HG03280 (cell line): Measurements from ENCODE around the gene PROS1.
"Not testable (repeated sequence)": the region's sequence is repeated elsewhere in the genome, so short reads cannot be mapped to it uniquely, and the experiment has no call there.

Source experiments
- ATAC-seq: cut with Tn5 transposase; IDR thresholded peaks from one replicate; pipeline ENCODE4 v1.9.1; 2021; ENCODE audit warnings: mild to moderate bottlenecking, moderate library complexity; ENCODE audit not compliant: unreplicated experiment

PROS1 gene

DNA sequence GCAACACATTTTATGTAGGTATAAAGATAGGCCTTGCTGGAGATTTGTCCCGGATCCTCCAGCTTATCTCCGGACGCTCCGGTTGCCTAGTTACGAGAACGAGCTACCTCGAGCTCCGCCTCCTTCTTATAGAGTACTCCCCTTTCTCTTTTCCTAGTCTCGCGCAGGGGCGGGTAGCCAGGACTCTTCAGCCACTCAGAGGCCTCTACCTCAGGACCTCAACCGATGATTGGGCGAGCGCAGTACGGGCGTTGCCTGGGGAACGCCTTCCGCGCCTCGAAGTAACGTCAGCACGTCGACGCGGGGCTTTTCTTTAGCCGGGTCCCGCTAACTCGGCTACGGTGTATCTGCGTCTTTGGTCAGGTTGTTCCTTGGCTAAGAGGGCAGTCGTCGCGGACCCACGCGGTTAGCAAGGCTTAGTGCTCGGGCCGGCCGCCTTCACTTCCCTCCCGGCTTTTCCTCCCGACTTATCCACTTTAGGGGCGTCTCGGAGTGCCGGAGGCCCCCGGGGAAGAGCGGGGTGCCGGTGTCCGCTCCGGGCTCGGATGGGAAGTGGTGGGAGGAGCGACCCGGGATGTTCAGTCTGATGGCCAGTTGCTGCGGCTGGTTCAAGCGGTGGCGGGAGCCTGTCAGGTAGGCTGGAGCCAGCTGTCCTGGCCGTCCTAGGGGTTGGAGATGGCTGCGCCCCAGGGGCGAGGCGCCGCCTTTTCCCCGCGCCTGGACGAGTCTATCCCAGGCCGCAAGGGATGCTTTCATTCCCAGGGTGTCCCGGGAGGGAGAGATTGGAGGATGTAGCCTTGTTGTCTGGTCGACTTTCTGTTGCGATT, 6.4 kb upstream of the PROS1 start, which contains the start of gene ARL13B:
TSS of gene ARL13B (plus strand) at position 306 of the 827 bp plus-strand sequence. CDS start at position 575, 269 bp downstream.
- ATAC-seq = peak; percentile 100

DNA sequence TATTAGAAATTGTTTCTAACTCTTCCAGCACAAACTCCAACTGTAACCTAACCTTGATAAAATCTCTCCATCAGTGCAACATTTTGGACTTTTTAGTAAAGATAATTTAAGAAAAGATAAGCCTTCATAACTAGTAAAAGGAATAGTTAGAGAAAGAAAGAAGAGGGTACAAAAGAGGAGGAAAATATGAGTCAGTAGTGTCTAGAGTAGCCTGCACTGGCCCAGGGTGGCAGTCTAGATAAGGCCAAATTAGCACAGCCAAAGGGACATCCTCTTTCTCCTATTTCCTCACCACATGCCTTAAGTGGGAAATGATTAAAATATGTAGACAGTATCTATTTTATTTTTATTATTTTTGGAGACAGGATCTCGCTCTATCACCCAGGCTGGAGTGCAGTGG, 3.7 kb downstream of the PROS1 start:
- ATAC-seq = no peak

DNA sequence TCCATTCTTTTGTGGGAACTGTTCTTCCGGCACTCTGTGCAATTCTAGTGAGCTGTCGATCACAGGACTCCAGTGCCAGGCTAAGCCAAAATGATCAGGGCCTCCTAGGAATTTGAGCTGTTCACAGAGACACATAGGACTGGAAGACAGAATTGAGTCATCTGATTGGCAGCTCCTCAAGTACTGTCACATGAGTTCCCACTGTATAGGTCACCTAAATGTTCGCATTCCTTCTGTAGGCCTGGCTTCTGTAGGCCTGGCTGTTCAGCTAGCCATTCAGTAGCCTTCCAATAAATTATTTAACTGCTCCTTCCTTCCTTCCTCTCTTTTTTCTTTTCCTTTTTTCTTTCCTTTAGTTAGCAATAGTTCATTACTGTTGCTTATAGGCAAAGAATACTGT, 4.3 kb downstream of the PROS1 start:
- no peak for ATAC-seq

DNA sequence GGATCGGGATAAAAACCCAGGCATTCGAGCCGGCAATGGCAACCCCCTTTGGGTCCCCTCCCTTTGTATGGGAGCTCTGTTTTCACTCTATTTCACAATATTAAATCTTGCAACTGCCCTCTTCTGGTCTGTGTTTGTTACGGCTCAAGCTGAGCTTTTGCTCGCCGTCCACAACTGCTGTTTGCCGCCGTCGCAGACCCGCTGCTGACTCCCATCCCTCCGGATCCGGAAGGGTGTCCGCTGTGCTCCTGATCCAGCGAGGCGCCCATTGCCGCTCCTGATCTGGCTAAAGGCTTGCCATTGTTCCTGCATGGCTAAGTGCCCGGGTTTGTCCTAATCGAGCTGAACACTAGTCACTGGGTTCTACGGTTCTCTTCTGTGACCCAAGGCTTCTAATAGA, 8.6 kb downstream of the PROS1 start:
- ATAC-seq = not testable (repeated sequence)

DNA sequence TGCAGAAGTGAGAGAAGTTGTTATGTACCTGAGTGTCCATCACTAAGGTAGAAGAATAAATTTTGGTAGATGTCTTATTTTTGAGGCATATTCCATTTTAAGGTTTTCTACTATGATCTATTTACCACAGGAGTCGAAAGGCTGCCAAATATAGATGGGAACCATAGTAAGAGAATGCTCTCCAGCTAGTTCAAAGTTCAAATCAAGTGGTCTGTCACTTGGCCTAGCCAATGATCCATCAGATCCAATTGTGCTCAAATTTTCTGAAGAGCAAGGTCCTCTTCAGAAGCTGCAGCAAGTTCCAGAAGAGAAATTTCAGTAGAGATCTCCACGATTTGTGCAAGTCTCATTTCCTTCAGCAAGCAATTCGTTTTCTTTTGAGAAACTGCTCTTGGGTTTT, 10.9 kb downstream of the PROS1 start:
- no peak for ATAC-seq

DNA sequence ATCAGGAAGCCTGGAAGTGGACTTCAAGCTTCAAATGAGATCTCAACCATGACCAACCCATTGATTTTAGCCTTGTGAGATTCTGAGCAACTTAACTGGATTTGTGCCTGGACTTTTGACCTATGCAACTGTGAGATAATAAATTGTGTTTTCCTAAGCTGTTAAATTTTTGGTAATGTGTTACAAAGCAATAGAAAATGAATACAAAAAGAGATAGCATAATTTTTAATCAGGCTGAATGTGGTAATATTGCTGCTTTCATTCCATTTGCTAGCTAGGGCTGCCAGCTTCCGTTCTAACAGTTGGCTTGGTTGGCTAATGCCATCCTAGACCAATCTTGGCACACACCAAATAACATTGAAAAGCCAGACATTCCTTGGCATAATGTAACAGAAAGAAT, 12.2 kb downstream of the PROS1 start:
- no peak for ATAC-seq

DNA sequence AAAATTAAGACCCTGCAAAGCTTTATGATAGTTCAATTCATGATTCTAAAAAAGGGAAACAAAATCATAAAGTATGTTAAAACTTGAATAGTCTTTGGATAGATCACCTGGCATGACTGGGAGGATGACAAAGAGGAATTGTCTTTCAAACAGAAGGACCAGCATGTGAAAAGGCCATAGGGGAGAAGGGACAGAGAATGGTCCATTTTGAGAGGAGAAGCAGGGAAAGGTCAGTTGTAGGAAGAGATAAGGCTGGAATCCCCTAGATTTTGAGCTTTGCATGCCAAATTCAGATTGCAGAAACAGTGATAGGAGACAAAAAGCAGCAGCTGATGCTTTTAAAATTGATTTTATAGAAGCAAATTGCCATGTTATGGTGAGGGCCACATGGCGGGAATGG, 12.7 kb downstream of the PROS1 start:
- no peak for ATAC-seq

DNA sequence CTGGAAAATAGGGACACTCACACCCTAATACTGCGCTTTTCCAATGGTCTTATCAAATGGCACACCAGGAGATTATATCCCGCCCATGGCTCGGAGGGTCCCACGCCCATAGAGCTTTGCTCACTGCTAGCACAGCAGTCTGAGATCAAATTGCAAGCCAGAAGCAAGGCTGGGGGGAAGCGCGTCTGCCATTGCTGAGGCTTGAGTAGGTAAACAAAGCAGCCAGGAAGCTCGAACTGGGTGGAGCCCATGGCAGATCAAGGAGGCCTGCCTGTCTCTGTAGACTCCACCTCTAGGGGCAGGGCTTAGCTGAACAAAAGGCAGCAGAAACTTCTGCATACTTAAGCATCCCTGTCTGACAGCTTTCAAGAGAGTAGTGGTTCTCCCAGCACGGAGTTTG, 23.7 kb downstream of the PROS1 start:
- not testable (repeated sequence) for ATAC-seq

DNA sequence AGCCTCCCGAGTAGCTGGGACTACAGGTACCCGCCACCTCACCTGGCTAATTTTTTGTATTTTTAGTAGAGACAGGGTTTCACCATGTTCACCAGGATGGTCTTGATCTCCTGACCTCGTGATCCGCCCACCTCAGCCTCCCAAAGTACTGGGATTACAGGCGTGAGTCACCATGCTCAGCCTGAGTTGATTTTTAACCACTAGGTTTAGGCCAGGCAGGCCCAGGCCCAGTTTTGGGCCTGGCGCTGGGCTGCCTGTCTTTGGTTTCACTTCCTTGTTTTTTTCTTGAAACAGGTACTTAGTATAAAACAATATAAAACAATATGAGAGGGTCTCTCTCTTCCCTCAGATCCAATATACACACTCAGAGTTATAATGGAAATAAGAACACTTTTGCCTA, 36.2 kb downstream of the PROS1 start:
- ATAC-seq = not testable (repeated sequence)

DNA sequence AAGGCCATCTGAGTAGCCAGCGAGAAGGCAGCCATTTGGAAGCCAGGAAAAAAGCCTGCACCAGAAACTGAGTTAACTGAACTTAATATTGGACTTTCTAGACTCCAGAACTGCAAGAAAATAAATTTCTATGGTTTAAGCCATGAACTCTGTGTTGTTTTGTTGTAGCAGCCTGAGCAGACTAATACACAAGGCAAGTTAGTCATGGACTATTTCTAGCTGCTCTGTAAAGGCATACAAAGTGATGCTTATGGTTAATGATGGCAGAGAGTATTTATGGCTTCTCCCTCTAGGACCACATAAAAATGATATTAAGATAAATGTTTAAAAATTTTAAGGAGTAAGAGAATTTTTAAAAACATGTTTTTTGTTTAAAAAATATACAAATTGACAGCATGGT, 37.1 kb downstream of the PROS1 start:
- no peak for ATAC-seq

DNA sequence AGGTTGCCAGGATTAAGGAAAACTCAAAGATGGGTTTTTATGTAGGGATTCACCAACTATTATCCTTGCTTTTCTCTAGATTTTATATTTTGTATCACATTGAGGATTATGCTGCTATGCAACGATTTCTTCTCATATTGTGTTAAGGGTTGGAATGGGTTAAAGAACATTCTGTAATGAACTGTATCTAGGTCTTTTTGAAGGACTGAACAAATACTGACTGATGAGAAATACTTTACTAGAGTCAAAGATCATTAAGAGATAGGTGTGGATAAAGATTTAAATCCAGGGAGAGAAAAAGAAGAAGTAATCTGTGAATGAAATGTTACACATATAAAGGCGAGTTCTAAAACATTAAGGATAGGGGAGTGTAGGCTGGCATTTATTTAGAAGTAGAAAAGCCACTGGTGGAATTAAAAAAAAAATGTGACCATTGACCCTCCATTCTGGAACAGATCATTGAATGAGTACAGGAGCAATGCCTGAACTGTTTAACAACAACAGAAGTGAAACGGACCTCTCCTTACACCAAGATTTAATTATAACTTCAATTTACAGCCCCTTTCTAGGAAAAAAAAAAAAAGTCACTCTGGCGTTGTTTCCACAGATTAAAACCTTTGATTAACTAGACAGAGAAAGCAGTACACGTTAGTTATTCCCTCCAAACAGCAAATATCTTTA, 39.2 kb downstream of the PROS1 start:
- ATAC-seq = no peak

DNA sequence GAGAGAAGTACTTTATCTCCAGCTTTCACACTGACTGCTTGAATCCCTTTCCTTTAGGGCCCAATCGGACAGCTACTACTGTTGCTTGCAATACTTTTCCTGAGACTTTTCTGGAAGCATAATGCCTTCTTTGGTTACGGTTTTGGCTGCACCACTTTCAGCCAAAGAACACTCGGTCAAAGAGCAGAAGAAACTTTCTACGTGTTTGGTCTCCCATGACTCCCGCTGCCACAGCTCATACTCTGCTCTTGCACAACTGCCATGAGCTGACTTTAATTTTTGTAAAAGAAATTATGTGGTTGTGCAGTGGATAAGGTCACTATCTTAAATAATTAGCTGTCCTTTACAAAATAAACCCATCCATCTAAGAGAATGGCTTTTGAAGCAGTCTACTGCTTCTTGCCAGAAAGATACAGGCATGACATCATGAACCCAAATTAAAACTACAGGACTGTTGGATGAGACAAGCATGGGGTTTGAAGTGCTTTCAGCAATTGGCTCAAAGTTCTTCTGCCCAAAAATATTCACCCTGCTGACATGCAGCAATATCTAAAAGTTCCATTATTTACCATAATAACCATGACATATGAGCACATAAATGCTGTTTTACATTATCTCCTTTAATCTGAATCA, 42.0 kb downstream of the PROS1 start:
- no peak for ATAC-seq

DNA sequence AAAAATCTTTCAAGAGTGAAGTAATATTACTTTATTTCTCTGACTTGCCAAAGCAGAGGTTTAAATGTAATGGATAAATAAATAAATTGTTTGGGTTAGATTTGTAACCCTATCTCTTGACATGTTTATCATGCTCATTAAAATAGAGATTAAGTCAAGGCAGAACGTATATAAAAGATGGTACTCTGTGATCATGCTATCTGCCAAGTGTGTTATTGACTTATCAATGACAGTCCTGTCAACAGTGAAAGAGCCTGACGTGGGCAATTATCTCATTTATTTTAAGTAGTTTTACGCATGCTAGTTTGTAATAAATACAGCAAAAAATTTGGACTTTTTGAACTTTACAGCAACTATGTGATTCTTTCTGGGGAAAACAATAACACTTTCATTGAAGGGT, 43.7 kb downstream of the PROS1 start:
- ATAC-seq = no peak

DNA sequence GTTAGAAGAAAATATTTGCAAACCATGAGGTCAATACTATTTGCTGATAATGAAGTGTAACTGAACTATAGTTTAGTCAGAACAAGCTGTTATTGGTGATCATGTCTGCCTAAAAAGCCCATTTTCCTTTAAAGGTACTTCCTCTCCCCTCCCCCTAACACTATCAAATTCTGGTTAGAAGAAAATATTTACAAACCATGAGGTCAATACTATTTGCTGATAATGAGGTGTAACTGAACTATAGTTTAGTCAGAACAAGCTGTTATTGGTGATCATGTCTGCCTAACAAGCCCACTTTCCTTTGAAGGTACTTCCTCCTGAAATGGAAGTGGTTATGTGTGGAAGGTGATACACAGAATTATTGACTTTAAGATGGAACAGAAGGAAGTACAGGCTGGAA, 46.9 kb downstream of the PROS1 start:
- ATAC-seq = no peak

DNA sequence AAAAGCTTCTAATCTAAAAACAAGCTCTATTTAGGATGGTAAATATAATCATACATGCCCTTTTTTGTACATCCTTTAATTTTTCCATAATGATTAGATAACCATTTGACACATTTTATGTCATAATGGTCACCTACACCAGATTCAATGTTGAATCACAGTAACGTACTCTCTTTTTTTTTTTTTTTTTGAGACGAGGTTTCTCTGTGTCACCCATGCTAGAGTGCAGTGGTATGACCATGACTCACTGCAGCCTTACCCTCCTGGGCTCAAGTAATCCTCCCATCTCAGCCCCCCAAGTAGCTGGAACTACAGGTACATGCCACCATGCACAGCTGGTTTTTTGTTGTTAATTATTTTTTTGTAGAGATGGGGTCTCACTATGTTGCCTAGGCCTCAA, 49.2 kb downstream of the PROS1 start:
- no peak for ATAC-seq

DNA sequence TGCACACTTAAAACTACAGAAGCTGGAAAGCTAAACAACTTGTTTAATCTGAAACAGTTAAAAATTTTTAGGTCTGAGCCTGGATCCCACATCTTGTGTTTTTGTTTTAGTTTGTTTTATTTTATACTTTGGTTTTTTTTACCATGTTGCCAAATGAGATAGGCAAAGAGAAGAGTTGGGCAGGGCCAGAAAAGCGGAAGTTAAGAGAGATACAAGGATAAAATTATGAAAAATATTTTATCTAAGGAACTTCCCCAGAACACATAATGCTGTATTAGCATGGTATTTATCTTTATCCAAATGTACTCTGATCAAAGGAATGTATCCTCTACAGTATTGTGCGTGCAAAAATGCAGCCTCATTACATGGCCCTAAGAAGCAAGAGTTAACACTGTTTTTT, 50.7 kb downstream of the PROS1 start:
- ATAC-seq = no peak

DNA sequence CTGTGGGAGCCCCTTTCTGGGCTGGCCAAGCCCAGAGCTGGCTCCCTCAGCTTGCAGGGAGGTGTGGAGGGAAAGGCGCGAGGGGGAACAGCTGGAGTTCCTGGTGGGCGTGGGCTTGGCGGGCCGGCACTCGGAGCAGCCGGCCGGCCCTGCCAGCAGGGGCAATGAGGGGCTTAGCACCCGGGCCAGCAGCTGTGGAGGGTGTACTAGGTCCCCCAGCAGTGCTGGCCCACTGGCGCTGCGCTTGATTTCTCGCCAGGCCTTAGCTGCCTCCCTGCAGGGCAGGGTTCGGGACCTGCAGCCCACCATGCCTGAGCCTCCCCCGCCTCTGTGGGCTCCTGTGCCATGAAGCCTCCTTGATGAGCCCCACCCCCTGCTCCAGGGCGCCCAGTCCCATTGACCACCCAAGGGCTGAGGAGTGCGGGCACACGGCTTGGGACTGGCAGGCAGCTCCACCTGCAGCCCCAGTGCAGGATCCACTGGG, 56.1 kb downstream of the PROS1 start:
- ATAC-seq = not testable (repeated sequence)

DNA sequence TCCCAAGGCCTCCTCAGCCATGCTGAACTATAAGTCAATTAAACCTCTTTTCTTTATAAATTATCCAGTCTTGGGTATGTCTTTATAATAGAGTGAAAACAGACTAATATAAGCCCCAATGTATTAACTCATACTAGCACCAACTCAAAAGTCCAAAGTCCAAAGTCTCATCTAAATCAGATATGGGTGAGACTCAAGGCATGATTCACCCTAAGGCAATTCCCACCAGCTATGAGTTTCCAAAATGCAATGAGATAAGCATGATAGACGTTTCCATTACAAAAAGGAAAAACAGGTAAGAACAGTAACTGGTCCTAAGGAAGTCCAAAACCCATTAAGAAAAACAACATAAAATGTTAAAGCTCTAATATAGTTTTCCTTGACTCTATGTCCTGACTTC, 60.1 kb downstream of the PROS1 start:
- ATAC-seq = not testable (repeated sequence)

DNA sequence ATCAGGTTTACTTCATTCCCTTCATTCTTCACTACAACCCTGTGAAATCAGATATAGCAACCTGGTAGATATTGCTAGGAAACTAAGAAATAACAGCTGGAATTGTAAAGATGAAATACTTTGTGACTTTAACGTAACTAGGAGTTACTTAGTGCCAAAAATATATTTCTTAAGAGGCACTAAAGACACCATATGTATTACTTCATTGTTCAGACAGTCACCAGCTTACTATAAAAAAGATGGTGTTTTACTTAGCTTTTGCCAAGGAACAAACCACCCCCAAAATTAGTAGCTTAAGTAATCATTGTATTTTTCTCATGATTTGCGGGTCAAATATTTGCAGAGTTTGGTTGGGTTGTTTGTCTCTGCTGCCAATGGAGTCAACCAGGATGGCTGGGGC, 62.5 kb downstream of the PROS1 start:
- no peak for ATAC-seq

DNA sequence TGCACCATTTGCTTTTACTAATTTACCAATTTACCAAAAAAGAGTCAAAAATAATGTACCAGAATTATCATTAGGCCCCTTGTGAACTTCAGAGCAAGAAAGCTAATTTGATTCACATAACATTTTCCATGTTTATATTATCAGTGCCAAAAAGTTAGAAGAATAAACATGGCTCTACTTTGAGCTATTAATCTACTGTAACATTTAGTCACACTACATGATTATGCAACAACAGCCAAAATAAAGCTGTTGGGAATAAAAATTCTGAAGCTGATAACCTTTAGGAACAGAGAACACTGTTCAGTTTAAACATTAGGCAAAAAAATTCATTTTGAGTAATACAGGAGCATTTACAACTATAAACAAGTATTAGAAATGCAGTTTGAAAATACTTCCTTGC, 63.6 kb downstream of the PROS1 start:
- ATAC-seq = no peak

DNA sequence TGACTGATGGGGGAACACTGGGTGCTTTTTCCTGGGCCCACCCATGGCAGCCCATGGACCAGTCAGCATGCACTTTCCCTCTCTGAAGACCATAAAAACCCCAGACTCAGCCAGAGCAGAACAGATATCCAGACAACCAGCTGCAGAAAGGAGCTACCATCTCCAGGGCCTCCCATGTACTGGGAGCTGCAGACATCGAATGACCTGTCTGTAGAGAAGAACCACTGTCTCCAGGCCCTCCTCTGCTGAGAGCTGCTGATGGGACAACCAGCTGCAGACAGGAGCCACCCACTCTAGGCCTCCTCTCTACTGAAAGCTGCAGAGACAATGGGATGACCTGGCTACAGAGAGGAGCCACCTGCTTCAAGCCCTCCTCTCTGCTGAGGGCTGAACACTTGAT, 66.6 kb downstream of the PROS1 start:
- ATAC-seq = no peak

DNA sequence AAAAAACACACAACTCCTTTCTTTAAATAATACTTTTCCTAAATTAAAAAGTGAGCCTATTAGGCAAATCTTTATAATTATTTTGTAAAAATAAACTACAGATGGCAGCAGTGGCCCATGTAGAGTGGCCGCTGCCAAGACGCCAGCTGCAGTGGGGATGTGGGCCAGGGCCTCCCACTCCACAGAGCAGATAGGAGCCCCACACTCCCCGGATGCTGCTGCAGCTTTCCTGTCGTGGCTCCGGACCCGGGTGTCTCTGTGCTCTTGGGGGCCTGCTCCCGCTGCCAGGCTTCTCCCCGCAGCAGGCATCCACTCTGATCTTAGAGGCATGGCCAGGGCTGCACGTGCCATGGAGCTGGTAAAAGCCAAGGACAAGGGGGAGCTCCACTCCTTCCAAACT, 67.5 kb downstream of the PROS1 start:
- no peak for ATAC-seq
